ENCODE results near the gene TMEM263. TPM values are rescaled to one million over a fixed set of nuclear protein-coding genes. Genes with fewer than 3 reads are reported as not detected.

Gene TMEM263
- total and polyA plus RNA-seq, 2 of the 13 experiments (the other 11 are each of a cell fraction or from before 2014, with no cell fraction given), result 25.9 to 58.6 TPM

GRCh38 chr12:106975993-106976658, 20.4 kb downstream of the TMEM263 start (continued):
- TF ChIP-seq GFI1 (CRISPR knock-in tag; IDR thresholded peaks at IDR 0.05; ENCODE audit: borderline replicate concordance), result peak; percentile 41; the same call in 1 of the 2 replicates
- TF ChIP-seq ZNF879 (CRISPR knock-in tag; IDR thresholded peaks at IDR 0.05), result no peak
- TF ChIP-seq POLR2AphosphoS2 (IDR thresholded peaks at IDR 0.05; ENCODE audit: low read depth, low read length), result peak; percentile 65; the same call in 1 of the 2 replicates
- TF ChIP-seq KIAA2018 (CRISPR knock-in tag; IDR thresholded peaks at IDR 0.05; ENCODE audit: borderline replicate concordance), result no peak
- TF ChIP-seq BRF2 (CRISPR knock-in tag; IDR thresholded peaks at IDR 0.05), result no peak
- TF ChIP-seq MEIS1 (CRISPR knock-in tag; IDR thresholded peaks at IDR 0.05; ENCODE audit: borderline replicate concordance), result no peak
- no peak for TF ChIP-seq HDAC6 (IDR thresholded peaks at IDR 0.05; ENCODE audit: low read depth, low read length)
- TF ChIP-seq FOXA3 (CRISPR knock-in tag; IDR thresholded peaks at IDR 0.05), result peak; percentile 87
- TF ChIP-seq SAP130 (CRISPR knock-in tag; IDR thresholded peaks at IDR 0.05; ENCODE audit: low read depth), result peak; percentile 74
- TF ChIP-seq PHF21A (CRISPR knock-in tag; IDR thresholded peaks at IDR 0.05), result no peak
- peak; percentile 42; the same call in 1 of the 2 replicates for TF ChIP-seq SALL1 (CRISPR knock-in tag; IDR thresholded peaks at IDR 0.05)
- TF ChIP-seq RERE (CRISPR knock-in tag; IDR thresholded peaks at IDR 0.05; ENCODE audit: low read depth), result no peak
- TF ChIP-seq THAP8 (CRISPR knock-in tag; IDR thresholded peaks at IDR 0.05; ENCODE audit: borderline replicate concordance), result no peak
- TF ChIP-seq ZNF567 (CRISPR knock-in tag; IDR thresholded peaks at IDR 0.05; ENCODE audit: borderline replicate concordance), result no peak
